ENCODE results near the gene APOB. TPM values are rescaled to one million over a fixed set of nuclear protein-coding genes. Genes with fewer than 3 reads are reported as not detected.

APOB gene
- total RNA-seq, 1 experiment from 2014 or later: 1.5 TPM

- Mint-ChIP-seq H3K4me3 (no peak overlapping the region), H3K9me3 (peaks cover 14% of the 10 kb centered on the region), H3K27me3 (ENCODE audit: low read depth) (peaks cover 8% of the 10 kb centered on the region), H3K4me1 (no peaks in the 10 kb centered on the region), H3K27ac (no peak overlapping the region), H3K36me3 (no peaks in the 10 kb centered on the region)
- DNase-seq (ENCODE audit: low spot score) (no peak), ATAC-seq (no peak)
- ChIA-PET CTCF (no interaction called here), POLR2A (no interaction called here)
- no peak for TF ChIP-seq ELF4 (CRISPR knock-in tag; IDR thresholded peaks at IDR 0.05; ENCODE audit: low read depth)
- no peak for TF ChIP-seq E2F5 (CRISPR knock-in tag; IDR thresholded peaks at IDR 0.05)
Observed at GRCh38 chr2:21011453-21011852, 32.4 kb downstream of the APOB start.

GRCh38 chr2:21010813-21011439, 32.9 kb downstream of the APOB start:
- CTCF ChIA-PET: no interaction called here
- Mint-ChIP-seq H3K27ac (no peak overlapping the region), H3K36me3 (no peaks in the 10 kb centered on the region)

More at GRCh38 chr2:21010813-21011439, 32.9 kb downstream of the APOB start:
- ATAC-seq: no peak
- Mint-ChIP-seq H3K4me3 (no peak overlapping the region), H3K4me1 (no peaks in the 10 kb centered on the region), H3K27me3 (ENCODE audit: low read depth) (peaks cover 8% of the 10 kb centered on the region), H3K9me3 (peaks cover 12% of the 10 kb centered on the region)
- POLR2A ChIA-PET: no interaction called here
- no peak for DNase-seq (ENCODE audit: low spot score)
- TF ChIP-seq MXD4 (CRISPR knock-in tag; IDR thresholded peaks at IDR 0.05; ENCODE audit: borderline replicate concordance): no peak
- TF ChIP-seq PRDM15 (CRISPR knock-in tag; IDR thresholded peaks at IDR 0.05): no peak
- TF ChIP-seq NFE2L1 (CRISPR knock-in tag; IDR thresholded peaks at IDR 0.05): no peak
- no peak for TF ChIP-seq ELF4 (CRISPR knock-in tag; IDR thresholded peaks at IDR 0.05; ENCODE audit: low read depth)
- no peak for TF ChIP-seq ZNF281 (CRISPR knock-in tag; IDR thresholded peaks at IDR 0.05)
- no peak for TF ChIP-seq E2F1 (CRISPR knock-in tag; IDR thresholded peaks at IDR 0.05)
- no peak for TF ChIP-seq NR2C2 (CRISPR knock-in tag; IDR thresholded peaks at IDR 0.05)
- TF ChIP-seq RORB (CRISPR knock-in tag; IDR thresholded peaks at IDR 0.05): no peak
- no peak for TF ChIP-seq EMX1 (CRISPR knock-in tag; IDR thresholded peaks at IDR 0.05)
- TF ChIP-seq CDX4 (CRISPR knock-in tag; IDR thresholded peaks at IDR 0.05; ENCODE audit: borderline replicate concordance): no peak
- TF ChIP-seq IRF1 (CRISPR knock-in tag; IDR thresholded peaks at IDR 0.05): no peak
